HG03060 (cell line): ENCODE results near the gene MRO.
"Not testable (repeated sequence)": the region's sequence is repeated elsewhere in the genome, so short reads cannot be mapped to it uniquely, and the experiment has no call there.

Source experiments
- ATAC-seq: cut with Tn5 transposase; IDR thresholded peaks from one replicate; pipeline ENCODE4 v1.9.1; 2021; ENCODE audit warnings: low read depth, moderate number of reproducible peaks; ENCODE audit not compliant: unreplicated experiment

Gene MRO

GRCh38 chr18:50839341-50839740 is 19.5 kb upstream of the MRO start:
- no peak for ATAC-seq

GRCh38 chr18:50836521-50836957 is 16.7 kb upstream of the MRO start:
- peak; percentile 37 for ATAC-seq

GRCh38 chr18:50833496-50833895 is 13.7 kb upstream of the MRO start:
- ATAC-seq: not testable (repeated sequence)

- ATAC-seq: no peak
These were observed 12.9 kb upstream of the MRO start for GRCh38 chr18:50832754-50833153.

- no peak for ATAC-seq
These were observed 10.7 kb upstream of the MRO start for GRCh38 chr18:50830544-50830943.

- no peak for ATAC-seq
These were observed 9.8 kb upstream of the MRO start for GRCh38 chr18:50829644-50830043.

GRCh38 chr18:50826027-50826426 is 6.2 kb upstream of the MRO start:
- ATAC-seq: no peak

- ATAC-seq: no peak
These were observed 5.8 kb upstream of the MRO start for GRCh38 chr18:50825621-50826020.

GRCh38 chr18:50822756-50823155 is 2.9 kb upstream of the MRO start:
- ATAC-seq: no peak

- no peak for ATAC-seq
These were observed 1.2 kb upstream of the MRO start for GRCh38 chr18:50820901-50821520.

GRCh38 chr18:50819027-50819727 is 639 bp downstream of the MRO start:
- no peak for ATAC-seq

GRCh38 chr18:50816419-50817166 is 3.2 kb downstream of the MRO start:
- no peak for ATAC-seq

GRCh38 chr18:50814395-50814794 is 5.4 kb downstream of the MRO start:
- ATAC-seq: no peak

- no peak for ATAC-seq
These were observed 6.5 kb downstream of the MRO start for GRCh38 chr18:50813353-50813752.

GRCh38 chr18:50812834-50813233 is 7.0 kb downstream of the MRO start:
- no peak for ATAC-seq

GRCh38 chr18:50807176-50807575 is 12.6 kb downstream of the MRO start:
- no peak for ATAC-seq

GRCh38 chr18:50806208-50806616 is 13.6 kb downstream of the MRO start:
- no peak for ATAC-seq

- no peak for ATAC-seq
These were observed 14.1 kb downstream of the MRO start for GRCh38 chr18:50805732-50806131.

GRCh38 chr18:50803592-50803991 is 16.2 kb downstream of the MRO start:
- ATAC-seq: no peak

GRCh38 chr18:50802141-50802540 is 17.7 kb downstream of the MRO start:
- no peak for ATAC-seq

- ATAC-seq: no peak
These were observed 22.7 kb downstream of the MRO start for GRCh38 chr18:50797142-50797541.

- no peak for ATAC-seq
These were observed 23.3 kb downstream of the MRO start for GRCh38 chr18:50796495-50796894.
